Measurements from ENCODE around the gene ALPK1.

Gene ALPK1

DNA sequence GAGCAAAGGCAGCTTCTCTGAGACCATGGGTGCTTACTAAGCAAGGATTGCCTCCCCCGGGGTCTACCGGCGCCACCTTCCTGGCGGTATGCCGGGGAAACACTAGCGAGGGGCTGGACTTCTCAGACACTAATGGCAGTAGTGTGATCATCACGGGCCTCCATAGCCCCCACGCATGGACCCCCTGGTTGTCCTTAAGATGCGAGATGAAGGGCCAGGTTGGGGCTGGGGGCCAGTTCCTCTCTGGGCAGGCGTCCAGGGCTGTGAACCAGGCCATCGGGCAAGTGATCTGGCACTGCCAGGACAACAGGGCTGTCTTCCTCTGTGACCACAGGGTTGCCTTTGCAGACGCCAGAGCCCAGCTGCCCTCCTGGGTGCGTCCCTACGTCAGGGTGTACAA, 60.7 kb downstream of the ALPK1 start:
- in situ Hi-C loops (cut with HindIII; ENCODE audit: low sequenced_read_pairs), result no loop called here

DNA sequence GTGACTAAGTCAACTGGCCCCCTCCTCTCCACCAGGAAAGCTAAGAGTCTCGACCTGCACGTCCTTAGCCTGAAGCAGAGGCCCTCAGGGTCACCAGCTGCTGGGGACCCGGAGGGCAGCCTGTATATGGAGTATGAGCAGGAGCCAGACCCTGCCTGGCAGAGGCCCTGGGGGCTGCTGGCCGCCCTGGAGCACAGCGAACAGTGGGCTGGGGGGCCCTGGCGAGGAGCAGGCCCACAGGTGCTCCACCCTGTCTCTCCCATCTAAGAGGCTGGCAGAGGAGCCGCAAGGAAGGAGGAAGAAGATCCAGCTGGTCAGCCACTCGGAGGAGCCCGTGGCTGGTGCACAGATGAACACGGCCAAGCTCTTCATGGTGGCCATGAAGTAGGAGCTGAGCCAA, 61.2 kb downstream of the ALPK1 start:
- no peak for DNase-seq (ENCODE audit: low read depth)
- in situ Hi-C loops (cut with HindIII; ENCODE audit: low sequenced_read_pairs), result no loop called here
- no peak for TF ChIP-seq CTCF (IDR thresholded peaks at IDR 0.05; ENCODE audit: low read depth, low read length, missing control alignments)
- no peak overlapping the region for H3K4me3 ChIP-seq (ENCODE audit: low read depth, low read length)

More for the DNA sequence above, 60.7 kb downstream of the ALPK1 start:
- no peak overlapping the region for H3K4me3 ChIP-seq (ENCODE audit: low read depth, low read length)
- no peak for DNase-seq (ENCODE audit: low read depth)
- TF ChIP-seq CTCF (IDR thresholded peaks at IDR 0.05; ENCODE audit: low read depth, low read length, missing control alignments), result no peak

DNA sequence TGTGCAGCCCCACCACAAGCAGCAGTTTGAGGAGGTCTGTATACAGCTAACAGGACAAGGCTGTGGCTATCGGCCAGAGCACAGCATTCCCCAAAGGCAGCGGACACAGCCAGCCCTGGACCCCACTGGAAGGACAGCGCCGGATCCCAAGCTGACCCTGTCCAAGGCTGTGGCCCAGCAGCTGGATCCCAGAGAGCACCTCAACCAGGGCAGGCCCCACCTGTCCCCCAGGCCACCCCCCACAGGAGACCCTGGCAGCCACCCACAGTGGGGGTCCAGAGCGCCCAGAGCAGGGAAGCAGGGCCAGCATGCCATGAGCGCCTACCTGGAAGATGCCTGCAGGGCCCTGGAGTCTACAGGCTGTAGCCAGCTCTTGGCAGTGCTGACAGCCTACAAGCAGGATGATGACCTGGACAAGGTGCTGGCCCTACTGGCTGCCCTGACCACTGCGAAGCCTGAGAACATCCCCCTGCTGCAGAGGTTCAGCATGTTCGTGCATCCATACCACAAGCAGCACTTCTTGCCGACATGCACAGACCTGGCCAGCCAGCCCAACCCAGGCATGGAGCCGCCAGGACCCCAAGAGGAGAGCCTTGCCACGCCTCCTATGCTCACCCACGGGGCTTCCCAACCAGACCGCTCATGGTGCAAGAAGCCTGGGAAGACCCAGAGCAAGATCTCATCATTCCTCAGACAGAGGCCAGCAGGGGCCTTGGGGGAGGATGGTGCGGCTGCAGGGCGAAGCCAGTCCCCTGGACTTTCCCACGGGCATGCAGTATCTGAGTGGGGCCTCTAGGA, 62.0 kb downstream of the ALPK1 start:
- in situ Hi-C loops (cut with HindIII; ENCODE audit: low sequenced_read_pairs), result no loop called here
- no peak overlapping the region for H3K4me3 ChIP-seq (ENCODE audit: low read depth, low read length)

DNA sequence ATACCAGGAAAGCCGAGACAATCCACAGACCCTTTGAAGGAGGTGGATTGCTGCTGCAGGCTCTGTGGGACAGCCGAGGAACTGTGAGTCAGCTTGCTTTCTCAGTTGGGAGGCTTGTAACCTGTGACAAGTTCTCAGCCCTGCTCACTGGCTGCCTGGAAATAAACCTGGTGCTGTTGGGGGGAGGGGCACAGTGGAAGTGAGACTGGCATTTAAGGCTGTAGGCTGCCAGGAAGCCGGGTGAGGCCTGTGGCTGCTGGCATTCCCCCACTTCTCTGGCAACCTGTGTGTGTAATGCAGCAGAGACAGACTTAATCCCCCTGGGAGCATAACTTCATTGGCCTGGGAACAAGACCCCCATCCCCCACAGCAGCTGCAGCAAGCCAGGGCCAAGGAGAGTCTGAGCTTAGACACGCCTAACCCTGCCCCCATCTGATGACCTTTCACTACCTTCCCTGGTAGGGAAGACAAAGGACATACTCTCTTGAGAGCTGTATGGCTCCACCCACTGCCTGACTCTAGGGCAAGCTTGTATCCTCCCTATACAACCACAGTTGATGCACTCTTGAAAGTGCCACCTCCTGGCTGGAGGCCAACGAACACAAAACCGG, 64.1 kb downstream of the ALPK1 start:
- H3K4me3 ChIP-seq (ENCODE audit: low read depth, low read length), result no peak overlapping the region
- TF ChIP-seq CTCF (IDR thresholded peaks at IDR 0.05; ENCODE audit: low read depth, low read length, missing control alignments), result no peak
- in situ Hi-C loops (cut with HindIII; ENCODE audit: low sequenced_read_pairs), result no loop called here
- peak; percentile 1 for DNase-seq (ENCODE audit: low read depth)

More for the DNA sequence above, 62.0 kb downstream of the ALPK1 start:
- no peak for DNase-seq (ENCODE audit: low read depth)
- TF ChIP-seq CTCF (IDR thresholded peaks at IDR 0.05; ENCODE audit: low read depth, low read length, missing control alignments), result no peak

DNA sequence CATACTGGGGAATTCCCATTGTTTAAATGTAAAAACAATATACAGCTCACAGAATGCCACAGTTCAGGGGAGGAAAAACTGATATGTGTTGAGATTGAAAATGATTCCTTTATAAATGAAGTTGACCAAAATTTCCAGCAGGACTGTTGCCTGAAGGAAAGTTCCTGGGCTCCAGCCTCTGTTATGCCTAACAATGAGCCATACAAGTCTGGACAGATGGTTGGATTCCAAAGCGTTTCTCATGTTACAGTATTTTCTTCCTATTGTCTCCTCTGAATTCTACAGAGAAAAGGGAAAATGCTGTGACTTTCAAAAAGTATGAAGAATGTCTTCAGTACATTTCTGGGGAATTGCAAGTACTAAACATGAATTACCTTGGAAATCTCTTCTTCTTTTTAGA, 73.3 kb downstream of the ALPK1 start:
- no peak for TF ChIP-seq CTCF (IDR thresholded peaks at IDR 0.05; ENCODE audit: low read depth, low read length, missing control alignments)
- no peak for DNase-seq (ENCODE audit: low read depth)
- no peak overlapping the region for H3K4me3 ChIP-seq (ENCODE audit: low read depth, low read length)
- in situ Hi-C loops (cut with HindIII; ENCODE audit: low sequenced_read_pairs), result no loop called here

- no peak overlapping the region for H3K4me3 ChIP-seq (ENCODE audit: low read depth, low read length)
- in situ Hi-C loops (cut with HindIII; ENCODE audit: low sequenced_read_pairs), result no loop called here
- TF ChIP-seq CTCF (IDR thresholded peaks at IDR 0.05; ENCODE audit: low read depth, low read length, missing control alignments), result no peak
- DNase-seq (ENCODE audit: low read depth), result no peak
Observed at GRCh38 chr4:112371361-112371760, 74.2 kb downstream of the ALPK1 start.
